ENCODE results near the gene TAS1R3.

The TAS1R3 gene

GRCh38 chr1:1371746-1372711 lies 40.9 kb downstream of the TAS1R3 start:
- peak in 1 of 2 experiments; percentile 13 for DNase-seq

DNA sequence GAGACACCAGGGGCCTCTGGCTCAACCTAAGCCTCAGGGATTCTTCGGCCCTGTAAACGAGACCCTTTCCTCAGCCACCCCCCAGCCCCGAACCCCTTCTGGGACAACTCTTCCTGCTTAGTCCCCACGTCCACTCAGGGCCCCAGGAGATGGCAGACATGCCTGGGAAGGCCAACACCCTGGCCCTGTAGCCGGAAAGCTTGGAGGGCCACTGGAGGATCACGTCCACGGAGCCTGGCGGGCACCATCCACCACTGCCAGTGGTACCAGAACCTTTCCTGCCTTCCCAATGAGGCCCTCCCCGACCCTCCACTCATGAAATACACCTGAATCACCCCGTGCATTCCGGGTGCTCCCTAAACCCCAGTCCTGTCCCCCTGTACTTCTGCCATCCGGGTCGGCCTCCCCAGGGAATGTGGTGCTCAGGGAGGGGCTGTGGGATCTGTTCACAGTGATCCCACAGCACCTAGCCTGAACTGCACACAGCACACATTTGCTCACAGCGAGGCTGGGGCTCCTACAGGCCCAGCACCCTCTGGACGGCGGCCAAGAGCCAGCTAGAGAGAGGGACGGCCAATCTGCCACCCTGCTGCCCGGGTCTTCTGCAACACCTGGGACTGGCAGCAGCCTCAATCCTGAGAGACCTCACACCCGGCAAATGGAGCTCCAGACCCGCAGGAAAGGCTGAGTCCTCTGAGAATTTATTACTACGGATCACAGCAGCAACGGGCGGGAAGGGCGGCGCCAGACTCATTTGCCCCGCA lies 42.2 kb downstream of the TAS1R3 start:
- DNase-seq, result no peak

GRCh38 chr1:1373815-1374588 lies 42.9 kb downstream of the TAS1R3 start:
- no peak for DNase-seq

- DNase-seq, result no peak
Observed at GRCh38 chr1:1374589-1374928, 43.5 kb downstream of the TAS1R3 start.

- peak; percentile 96 to 99 for DNase-seq
Observed at GRCh38 chr1:1374929-1375662, 44.0 kb downstream of the TAS1R3 start, which contains the start of gene AURKAIP1. TSS of gene AURKAIP1 (minus strand) at chr1:1375207. CDS start at chr1:1374756, 451 bp downstream.

GRCh38 chr1:1376551-1377226 lies 45.6 kb downstream of the TAS1R3 start:
- DNase-seq, result no peak

- no peak for DNase-seq
Observed at GRCh38 chr1:1377540-1378205, 46.6 kb downstream of the TAS1R3 start.

DNA sequence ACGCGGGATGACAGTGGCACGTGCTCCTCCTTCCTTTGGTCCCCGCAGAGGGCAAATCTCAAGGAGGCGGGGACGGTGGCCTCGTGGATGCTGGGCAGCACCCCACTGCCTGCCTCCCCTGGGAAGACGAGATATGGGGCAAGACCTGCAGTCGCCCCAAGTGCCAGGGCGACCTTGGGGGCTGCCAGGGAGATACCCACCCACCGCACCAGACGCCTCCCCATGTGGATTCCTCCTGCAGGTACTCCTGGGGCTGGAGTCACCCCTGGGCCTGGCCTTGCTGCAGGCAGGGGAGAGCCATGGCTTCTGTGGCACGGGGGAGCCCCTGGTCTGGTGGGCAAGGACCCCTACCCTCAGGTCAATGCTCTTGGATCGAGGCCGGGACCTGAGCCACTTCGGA lies 49.8 kb downstream of the TAS1R3 start:
- DNase-seq, result no peak

- no peak for DNase-seq
Observed at GRCh38 chr1:1381294-1381693, 50.2 kb downstream of the TAS1R3 start.

Measured in NCI-H187 (cell line).